Right ventricle myocardium inferior (tissue), 1 donor: Measurements from ENCODE around the gene SETD5. TPM values are rescaled to one million over a fixed set of nuclear protein-coding genes. Genes with fewer than 3 reads are reported as not detected.

Source experiments
- ATAC-seq: fragments of 200-7000 bp; cut with Tn5 transposase; one replicate; pipeline ENCODE4 v1.9.1; 2020; ENCODE audit warnings: mild to moderate bottlenecking, moderate library complexity
- DNase-seq: peaks from one replicate; pipeline ENCODE4 v3.0.0; 2021; ENCODE audit errors: missing footprints
- intact Hi-C: fragments of 100-400 bp; cut with DNase I; formaldehyde crosslinking; loops from one replicate; pipeline ENCODE4 v1.11.0; 2022
- total RNA-seq: library from RNA; stranded (reverse); fragmentation: NEBNext Ultra II Directional; extraction: Animal tissue kit (Norgen Biotek cat#: 25700); gene quantifications from one replicate; pipeline ENCODE4 v1.2.1, GENCODE V29; 2021
- donor health status: DM: no; HTN: yes; CAD: no; lungs with severe emphysema.

The SETD5 gene
- total RNA-seq, 1 donor from 2014 or later = 51.6 TPM

DNA sequence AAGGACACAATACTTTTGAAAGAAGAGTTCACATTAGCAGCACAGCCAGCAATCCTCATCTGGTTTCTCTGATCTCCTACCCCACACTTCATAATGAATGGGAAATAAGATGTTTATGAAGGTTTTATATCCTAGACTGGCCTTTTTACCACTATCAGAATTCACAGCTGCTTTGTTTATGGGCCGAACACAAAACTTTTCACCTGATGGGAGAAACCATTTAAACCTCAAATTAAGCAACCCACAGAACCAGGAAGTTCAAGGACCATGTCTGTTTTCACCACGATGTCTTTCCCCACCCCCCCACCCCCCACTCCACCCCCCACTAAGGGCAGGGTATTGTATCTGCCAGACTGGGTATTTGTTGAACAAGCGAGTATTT, 11.3 kb upstream of the SETD5 start:
- no peak for DNase-seq
- ATAC-seq = no peak
- intact Hi-C loops = no loop called here

DNA sequence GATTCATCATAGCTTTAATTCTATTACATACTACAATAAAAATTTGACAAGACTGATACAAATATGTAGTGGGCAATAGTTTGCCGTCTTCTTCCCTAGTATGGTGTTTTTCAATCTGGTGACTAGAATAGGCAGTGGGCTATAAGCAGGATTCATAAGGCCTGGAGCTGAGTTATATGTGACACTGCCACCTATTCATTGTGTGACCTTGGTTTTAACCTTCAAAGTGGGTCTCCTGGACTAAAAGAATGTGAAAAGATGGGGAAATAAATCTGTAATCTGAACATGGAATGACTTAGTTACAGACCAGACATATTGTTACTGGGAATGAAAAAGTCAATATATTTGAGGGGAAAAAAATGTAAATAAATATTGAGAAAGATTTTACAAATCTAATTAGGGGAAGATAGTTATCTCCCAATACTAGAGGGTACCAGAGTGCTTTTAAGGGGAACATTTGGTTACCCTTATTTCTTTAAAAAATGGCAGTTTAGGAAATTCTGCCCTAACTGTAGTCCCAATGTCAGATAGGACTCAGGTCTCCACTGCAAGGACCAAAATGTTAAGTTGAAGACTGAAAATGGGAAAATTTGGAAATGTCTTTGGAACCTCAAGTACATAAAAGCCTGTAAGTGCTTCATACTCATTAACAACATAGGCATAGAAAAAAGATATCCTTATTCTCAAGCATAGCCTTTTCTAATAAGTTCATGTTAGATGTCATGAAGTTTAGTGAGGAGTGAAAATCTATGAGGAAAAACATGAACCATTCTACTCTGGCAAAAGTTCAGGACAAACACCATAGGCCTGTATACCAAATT, 10.7 kb upstream of the SETD5 start:
- intact Hi-C loops = no loop called here
- DNase-seq = no peak
- no peak for ATAC-seq

DNA sequence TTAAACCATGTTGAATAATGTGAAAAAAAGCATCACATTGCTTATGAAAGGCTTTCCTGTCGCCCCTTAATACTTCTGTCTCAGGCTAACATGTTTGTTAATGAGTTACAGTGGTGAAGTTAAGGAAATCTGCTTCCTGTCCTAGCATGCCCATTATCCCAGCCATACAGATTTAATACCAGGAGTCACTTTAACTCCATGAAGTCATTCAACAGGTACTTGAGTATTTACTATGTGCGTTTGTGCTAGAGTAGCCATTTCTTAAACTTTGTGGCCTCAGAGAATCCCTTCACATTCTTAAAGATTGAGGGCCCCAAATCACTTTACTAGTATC, 10.1 kb upstream of the SETD5 start:
- no peak for DNase-seq
- ATAC-seq = no peak
- intact Hi-C loops = no loop called here

DNA sequence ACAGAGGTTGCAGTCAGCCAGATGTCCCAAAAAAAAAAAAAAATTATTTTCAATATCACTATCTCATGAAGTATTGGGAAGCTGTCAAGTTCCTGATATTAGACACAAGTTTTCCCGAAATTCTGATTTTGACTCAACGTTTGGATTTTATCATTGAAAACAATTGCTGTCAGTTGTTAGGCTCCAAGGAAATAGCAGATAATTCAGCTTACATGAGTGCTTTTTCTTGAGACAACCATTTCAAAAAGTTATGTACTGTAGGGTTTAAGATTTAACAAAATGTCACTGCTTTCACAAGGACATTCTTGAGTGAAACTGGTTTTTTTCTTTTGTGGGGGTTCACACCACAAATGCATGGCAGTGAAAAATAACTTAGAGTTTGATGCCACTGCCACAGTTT, 9.3 kb upstream of the SETD5 start:
- ATAC-seq = no peak
- intact Hi-C loops = no loop called here
- DNase-seq = no peak

DNA sequence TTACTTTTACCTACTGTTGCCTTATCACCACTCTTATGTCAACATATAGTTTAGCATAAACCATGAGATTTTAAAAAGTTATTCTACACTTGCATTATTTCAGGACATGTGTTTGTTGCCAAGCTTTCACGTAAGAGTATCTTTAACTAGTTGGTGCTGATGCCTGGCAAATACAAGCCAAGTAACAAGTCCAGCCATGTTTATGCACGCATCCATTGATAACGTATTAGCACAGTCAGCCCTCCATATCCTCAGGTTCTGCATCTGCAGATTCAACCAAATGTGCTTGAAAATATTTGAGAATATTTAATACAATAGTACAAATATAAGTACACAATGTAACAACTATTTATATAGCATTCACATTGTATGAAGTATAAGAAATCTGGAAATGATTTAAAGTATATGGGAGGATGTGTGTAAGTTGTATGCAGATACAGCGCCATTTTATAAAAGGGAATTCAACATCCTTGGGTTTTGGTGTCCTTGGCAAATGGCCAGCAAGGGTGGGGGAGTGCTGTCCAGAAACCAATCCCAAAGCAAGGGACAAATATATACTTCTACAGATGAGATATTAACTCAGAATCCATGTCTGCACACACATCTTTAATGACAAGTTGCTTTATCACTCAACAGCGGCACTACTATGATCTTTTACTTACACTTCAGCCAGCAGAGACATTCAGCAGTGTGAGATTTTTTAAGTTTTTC, 8.7 kb upstream of the SETD5 start:
- ATAC-seq (no peak), DNase-seq (no peak)
- intact Hi-C loops = no loop called here

DNA sequence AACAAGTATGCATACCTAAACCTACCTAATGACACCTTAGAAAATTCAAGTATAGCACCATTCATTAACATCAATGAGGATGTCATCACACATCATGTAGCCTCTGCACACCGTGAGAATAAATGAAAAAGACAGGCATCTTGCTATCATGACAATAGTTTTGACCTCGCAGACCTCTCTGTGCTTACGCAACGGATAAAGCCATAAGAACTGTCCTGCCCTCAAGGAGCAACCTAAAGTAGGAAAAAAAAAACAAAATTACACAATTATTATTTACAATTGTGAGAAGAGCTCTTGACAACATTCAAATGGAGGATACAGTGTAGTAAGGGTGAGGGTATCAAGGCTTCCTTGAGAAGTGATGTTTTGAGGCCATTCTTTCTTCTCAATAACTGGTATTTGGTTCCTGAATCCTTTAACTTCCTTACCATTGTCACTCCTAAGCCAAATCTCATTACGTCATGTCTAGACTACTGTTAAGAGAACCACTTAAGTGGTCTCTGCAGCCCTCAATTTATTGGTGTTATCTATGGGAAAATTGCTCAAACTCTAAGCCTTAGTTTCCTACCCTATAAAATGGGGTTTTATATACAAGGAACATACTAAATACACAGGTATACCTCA, 7.0 kb upstream of the SETD5 start:
- DNase-seq (no peak), ATAC-seq (no peak)
- intact Hi-C loops = no loop called here

DNA sequence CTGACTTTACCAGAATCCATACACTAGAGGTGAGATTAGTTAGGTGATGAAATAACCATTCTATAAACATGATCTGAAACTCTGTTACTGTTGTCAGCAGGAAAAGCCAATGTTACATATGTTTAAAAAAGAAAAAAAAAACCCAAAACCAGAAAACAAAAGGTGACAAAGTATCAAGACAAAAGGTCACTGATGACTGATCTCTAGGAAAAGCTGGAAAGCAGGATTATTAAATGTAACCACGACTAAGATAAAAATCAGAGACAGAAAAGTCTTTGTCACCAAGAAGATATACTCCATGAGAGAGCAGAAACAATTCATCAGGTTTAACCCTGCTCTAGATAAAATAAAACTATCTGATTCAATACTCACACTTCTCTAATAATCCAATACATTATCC, 5.4 kb upstream of the SETD5 start:
- intact Hi-C loops = no loop called here
- DNase-seq (no peak), ATAC-seq (no peak)

DNA sequence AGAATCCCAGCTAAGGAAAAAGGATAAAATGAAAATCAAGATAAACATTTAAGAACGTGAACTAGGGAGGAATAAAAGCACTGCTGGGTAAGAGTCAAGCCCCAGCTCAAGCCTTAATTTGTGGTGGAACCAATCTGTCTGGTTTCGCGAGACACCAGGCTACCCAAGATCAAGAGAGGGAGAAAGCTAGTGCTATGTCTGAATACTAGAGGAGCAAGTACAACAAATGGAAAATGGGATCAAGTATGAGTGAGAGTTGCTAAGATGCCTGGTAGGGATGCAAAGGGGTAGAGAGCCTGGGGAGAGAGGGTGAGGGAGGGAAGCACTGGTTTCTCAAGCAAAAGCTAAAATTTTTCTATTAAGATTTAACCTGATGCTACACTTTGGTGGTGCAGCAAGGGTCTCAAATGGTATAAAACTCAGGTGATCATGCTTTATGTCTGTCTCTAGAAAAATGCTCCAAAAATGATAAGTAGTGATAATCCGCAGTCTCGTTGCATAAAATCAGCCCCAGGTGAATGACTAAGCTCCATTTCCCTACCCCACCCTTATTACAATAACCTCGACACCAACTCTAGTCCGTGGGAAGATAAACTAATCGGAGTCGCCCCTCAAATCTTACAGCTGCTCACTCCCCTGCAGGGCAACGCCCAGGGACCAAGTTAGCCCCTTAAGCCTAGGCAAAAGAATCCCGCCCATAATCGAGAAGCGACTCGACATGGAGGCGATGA, 1.7 kb upstream of the SETD5 start:
- intact Hi-C loops = loop anchor here (1.0 to 2.0 kb wide), 2 partner anchors 27 to 33 kb away; partner anchors contain the start of gene THUMPD3
- DNase-seq = no peak
- no peak for ATAC-seq

DNA sequence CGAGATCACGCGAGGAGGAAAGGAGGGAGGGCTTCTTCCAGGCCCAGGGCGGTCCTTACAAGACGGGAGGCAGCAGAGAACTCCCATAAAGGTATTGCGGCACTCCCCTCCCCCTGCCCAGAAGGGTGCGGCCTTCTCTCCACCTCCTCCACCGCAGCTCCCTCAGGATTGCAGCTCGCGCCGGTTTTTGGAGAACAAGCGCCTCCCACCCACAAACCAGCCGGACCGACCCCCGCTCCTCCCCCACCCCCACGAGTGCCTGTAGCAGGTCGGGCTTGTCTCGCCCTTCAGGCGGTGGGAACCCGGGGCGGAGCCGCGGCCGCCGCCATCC, 1.1 kb upstream of the SETD5 start:
- peak; percentile 42 for ATAC-seq
- DNase-seq = no peak
- intact Hi-C loops = loop anchor here (1.0 to 2.0 kb wide), 2 partner anchors 26 to 33 kb away; partner anchors contain the start of gene THUMPD3

DNA sequence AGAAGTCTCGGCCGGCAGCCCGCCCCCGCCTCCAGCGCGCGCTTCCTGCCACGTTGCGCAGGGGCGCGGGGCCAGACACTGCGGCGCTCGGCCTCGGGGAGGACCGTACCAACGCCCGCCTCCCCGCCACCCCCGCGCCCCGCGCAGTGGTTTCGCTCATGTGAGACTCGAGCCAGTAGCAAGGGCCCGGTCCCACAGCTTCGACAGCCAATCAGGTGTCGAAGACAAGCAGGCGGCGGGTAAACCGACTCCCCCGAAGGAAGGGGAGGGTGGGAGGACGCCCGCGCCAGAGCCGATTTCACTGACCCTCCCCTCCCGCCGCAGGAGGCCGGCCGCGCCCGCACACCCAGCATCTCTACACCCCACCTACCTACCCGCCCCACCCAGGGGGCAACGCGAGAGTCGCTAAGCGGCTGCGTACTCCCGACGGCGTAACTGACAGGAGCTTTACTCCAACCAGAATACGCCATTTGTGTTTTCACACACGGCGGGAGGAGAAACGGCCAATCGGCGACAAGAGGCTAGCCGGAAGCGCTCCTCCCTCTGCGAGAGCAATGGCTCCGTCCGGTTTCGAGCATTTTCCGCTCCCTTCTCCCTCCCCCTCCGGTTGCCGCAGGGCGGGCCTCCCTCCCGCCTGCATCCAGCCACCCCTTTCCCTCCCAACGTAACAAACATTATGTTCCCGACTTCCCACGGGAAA, 633 bp upstream of the SETD5 start:
- ATAC-seq (peak; percentile 89), DNase-seq (peak; percentile 99)
- intact Hi-C loops = loop anchor here (1.0 to 2.0 kb wide), 2 partner anchors 26 to 34 kb away; partner anchors contain the start of gene THUMPD3

DNA sequence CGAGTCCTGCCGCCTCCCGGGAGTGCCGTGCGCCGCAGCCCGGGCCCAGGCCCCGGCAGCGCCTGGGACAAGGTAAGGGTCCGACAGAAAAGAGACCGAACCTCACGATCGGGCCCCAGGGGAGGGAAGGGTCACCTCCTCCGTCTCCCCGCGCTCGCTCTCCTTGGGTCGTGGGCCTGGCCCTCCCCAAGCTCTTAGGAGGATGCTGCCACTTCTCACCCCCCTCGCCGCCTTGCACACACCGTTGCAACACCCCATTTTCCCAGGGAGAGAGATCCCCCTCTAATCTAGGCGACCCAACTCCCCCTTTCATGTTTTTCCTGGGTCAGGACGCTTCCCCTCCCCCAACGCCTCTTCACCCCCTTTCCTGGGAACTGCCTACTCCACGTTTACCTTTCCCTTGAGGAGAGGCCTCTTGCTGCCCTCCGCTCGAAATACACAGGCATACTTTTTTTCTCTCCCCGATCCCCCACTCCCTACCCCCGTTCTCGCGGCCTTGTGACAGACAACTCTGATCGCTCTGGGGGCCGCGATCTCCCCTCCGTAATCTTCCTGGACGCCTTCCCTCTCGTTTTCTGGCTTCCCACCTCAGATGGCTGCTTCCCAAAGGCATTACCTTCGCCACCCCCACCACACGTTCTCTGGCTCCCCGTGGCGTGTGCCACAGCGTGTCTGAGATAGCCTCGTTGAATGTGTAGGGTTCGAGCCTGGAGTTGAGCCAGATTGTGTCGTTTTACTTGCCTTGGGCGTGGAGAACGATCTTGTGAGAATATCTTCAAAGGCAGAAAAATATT, 688 bp downstream of the SETD5 start:
- ATAC-seq (no peak), DNase-seq (peak; percentile 66)
- intact Hi-C loops = loop anchor here (2.0 kb wide), 1 partner anchor 35 kb away; the partner anchor contains the start of gene THUMPD3

DNA sequence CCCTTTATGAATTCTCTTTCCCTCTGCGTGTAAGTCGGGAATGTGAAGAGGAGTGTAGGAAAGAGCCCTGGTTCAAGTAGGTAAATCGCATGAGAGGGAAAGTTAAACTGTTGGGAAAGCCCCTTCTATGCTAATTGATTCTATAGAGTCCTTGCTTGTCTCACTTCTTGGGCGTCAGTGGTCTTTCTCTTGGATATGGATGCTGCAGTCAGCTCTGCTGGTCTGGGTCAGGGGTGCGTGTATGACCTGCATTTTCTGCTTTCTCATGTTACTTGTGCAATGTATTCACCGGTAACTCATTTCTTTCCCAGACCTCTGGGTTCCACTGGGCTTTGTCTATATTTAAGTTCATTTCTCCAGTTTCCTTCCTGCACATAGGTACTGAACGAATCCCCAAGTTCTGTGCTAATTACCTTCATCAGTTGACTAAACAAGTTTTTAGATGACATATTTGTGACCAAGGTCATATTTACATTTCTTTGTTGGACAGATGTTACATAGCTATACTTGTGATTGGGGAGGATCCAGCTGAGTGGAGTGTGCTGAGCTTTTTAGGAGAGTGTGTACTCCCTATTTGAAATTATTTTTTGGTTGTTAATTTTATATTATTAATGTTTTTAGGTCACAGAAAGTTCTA, 1.4 kb downstream of the SETD5 start:
- intact Hi-C loops = no loop called here
- ATAC-seq = no peak
- DNase-seq = no peak

DNA sequence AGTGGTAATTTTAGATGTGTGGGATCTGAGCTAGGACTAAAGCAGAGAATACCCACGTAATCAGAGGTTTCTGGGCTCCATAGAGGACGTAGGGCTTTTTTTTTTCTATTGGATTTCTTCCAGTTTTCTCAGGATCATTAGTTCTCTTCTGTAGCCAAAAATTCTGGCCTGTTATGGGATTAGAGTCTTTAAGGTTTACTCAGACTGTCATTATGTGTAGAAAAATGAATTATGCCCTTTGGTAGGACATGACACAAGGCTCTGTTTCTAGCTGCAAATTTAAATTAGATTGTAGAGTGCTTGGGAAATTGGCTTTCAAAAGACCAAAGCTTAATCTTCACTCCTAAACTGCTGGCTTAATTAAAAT, 1.9 kb downstream of the SETD5 start:
- intact Hi-C loops = no loop called here
- ATAC-seq (no peak), DNase-seq (no peak)

DNA sequence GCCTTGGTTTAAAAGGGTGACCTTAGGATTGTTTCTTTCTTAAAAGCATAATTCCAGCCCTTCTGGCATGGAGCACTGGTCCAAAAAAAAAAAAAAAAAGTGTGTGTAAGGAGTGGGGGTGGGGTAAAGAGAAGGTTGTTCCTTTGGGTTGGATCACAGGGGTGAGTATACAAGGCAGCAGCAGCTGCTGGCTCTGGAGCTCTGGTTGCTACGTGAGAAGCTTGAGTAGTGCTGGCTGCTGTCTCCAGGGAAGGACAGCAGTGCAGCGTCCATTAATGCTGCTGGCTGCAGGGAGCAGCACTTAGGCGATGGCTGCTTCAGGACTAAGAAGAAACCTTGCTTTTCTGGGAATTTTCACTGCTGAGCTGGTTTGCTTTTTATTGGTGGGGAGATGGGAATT, 2.3 kb downstream of the SETD5 start:
- DNase-seq (peak; percentile 90), ATAC-seq (peak; percentile 51)
- intact Hi-C loops = no loop called here

DNA sequence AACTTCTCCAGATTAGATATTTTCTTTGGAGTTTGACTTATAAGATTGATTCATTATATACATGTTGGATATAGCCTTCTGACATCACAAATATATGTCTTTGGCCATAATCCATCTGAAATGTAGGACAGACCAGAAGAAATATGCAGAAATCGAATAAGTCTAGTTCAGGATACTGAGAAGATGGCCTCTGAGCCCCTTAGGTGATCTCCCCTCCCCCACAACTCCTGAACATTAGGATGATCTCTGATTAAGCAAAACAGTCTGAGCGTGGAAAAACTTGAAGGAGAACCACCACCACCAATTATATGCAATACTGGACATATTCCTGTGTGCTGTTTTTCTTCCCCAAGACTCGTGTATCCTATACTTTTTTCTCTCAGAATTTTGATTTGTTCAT, 3.2 kb downstream of the SETD5 start:
- no peak for ATAC-seq
- no peak for DNase-seq
- intact Hi-C loops = no loop called here

DNA sequence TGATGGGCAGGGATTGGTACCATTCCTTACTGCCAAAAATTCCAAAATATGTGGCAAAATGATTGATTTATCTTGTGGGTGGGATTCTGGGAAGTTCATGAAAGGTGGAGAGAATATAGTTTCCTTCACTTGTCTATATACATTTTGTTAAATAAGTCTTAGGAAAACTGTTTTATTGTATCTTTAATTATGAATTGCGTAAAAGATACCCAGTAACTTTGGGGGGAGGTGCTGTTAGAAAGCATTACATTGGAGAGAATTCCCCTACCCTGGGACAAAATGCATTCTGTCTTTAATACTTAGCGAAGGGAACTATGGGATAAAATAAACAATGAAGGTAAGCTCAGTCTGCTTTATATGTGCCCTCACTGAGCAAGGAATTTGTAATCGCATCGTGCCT, 4.6 kb downstream of the SETD5 start:
- no peak for ATAC-seq
- no peak for DNase-seq
- intact Hi-C loops = no loop called here

DNA sequence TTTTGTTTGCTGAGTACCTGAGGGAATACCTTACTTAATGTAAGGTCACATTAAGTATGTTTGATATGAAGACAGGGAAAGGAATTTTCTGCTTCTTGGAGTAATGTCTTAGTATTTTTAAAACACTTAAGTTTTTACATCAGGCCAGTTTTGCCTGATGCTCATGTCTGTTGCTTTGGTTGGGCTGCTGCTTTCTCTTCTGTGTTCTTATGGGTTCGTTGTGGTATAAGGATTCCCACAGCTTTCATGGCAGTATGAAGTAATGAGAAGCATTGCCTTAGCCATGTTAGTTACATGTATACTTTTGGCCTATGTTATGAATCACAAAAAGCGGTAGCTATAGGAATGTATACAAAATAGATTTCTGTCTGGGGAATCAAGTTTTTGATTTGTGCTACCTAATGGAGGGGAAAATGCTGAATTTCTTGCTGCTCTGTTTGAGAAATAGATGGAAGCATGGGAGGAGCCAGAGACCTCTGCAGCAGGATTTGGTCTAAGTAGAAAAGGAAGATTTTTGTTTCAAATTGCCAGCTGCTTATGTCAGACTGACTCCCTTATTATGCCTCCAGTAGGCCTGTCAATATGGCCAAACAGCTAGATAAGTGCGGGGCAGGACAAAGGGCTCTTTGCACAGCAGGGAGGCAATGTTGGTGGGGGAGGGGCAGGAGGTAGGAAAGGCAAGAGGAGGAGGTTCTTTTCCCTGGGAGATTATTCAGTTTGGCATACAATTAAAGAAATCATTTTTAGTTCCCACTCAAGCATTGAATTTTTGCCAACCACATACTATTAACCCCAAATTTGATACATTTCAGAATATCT, 5.2 kb downstream of the SETD5 start:
- DNase-seq (no peak), ATAC-seq (no peak)
- intact Hi-C loops = no loop called here
